Measurements from ENCODE around the gene PKD2L2. TPM values are rescaled to one million over a fixed set of nuclear protein-coding genes. Genes with fewer than 3 reads are reported as not detected.

Gene PKD2L2
- total RNA-seq (2012; rRNA removed) (not detected in 2 replicates), polyA plus RNA-seq (2012; rRNA removed) (not detected in 2 replicates), Bru-seq, nascent RNA (percentile 2 among the genes with signal in this experiment), BruChase-seq, experiment 1, labeled RNA remaining after a 6-hour chase (percentile 7 among the genes with signal in this experiment), BruChase-seq, experiment 2, labeled RNA remaining after a 2-hour chase (percentile 5 among the genes with signal in this experiment)
- polyA plus RNA-seq (2012; cell fraction: cytosol; rRNA removed): not detected in 2 replicates
- not detected in 2 replicates for polyA plus RNA-seq (2012; cell fraction: nucleus; rRNA removed; ENCODE audit: low replicate concordance)
- long read RNA-seq, partial matches to known transcripts: 0 of 2 reads
- long read RNA-seq, other reads (novel, unspliced or antisense): 2 of 2 reads

- CTCF ChIA-PET: interaction anchor here (1.0 to 1.1 kb wide), 2 partner anchors 9 to 12 kb away, joined by 3 to 4 read pairs; no protein-coding TSS in a partner anchor
Measured at GRCh38 chr5:137888863-137889759, at the start of gene PKD2L2. PKD2L2 (plus strand) TSS chr5:137889457; CDS start chr5:137889492, 35 bp downstream.

More at GRCh38 chr5:137888863-137889759, at the start of gene PKD2L2:
- ATAC-seq (ENCODE audit: low read depth) (peak; percentile 98), DNase-seq (peak; percentile 64)
- Histone ChIP-seq H3K9me3 (ENCODE audit: control insufficient read depth, insufficient read depth, low read length) (no peaks in the 10 kb centered on the region; the same call in 1 of the 2 replicates), H3K4me2 (ENCODE audit: low read depth, low read length) (peak within 1 kb of the TSS; percentile 63), H2BK20ac (ENCODE audit: low read depth, low read length) (no peak within 1 kb of the TSS), H3K4me1 (ENCODE audit: control insufficient read depth, insufficient read depth, low read length) (no peaks in the 10 kb centered on the region), H2AK9ac (replicated peaks; ENCODE audit: low read depth, low read length, poor library complexity) (peak within 1 kb of the TSS; percentile 89), H3K79me1 (ENCODE audit: low read depth in 1 of 2, low read length in 2 of 2) (no peaks in the 10 kb centered on the region), H3K14ac (replicated peaks; ENCODE audit: low read depth, low read length) (peak within 1 kb of the TSS; percentile 77; the same call in 1 of the 2 replicates), H3K4me3 (ENCODE audit: insufficient read depth, low read depth, low read length) (peak within 1 kb of the TSS; percentile 43), H3K27ac (ENCODE audit: insufficient read depth, low read length) (no peak within 1 kb of the TSS), H3K56ac (ENCODE audit: extremely low read depth, insufficient read depth, low read length) (no peak within 1 kb of the TSS), H3K36me3 (ENCODE audit: control insufficient read depth, insufficient read depth, low read length) (no peaks in the 10 kb centered on the region), H3K27me3 (ENCODE audit: control insufficient read depth, insufficient read depth, low read length) (no peaks in the 10 kb centered on the region; the same call in none of the 2 replicates), H2AFZ (replicated peaks; ENCODE audit: low read length, poor library complexity) (peak within 1 kb of the TSS; percentile 78), H3K4ac (ENCODE audit: low read depth, low read length) (peak within 1 kb of the TSS; percentile 69), H3K18ac (ENCODE audit: low read depth, low read length) (no peak within 1 kb of the TSS; the same call in 1 of the 2 replicates), H3K9me1 (ENCODE audit: insufficient read depth, low read length) (no peaks in the 10 kb centered on the region), H4K20me1 (ENCODE audit: insufficient read depth, low read length) (no peaks in the 10 kb centered on the region), H2BK120ac (ENCODE audit: low read depth, low read length) (no peak within 1 kb of the TSS), H3K23ac (ENCODE audit: low read depth, low read length) (no peak within 1 kb of the TSS), H2BK15ac (ENCODE audit: low read depth, low read length) (no peak within 1 kb of the TSS), H2AK5ac (ENCODE audit: low read depth, low read length) (no peak within 1 kb of the TSS), H4K91ac (ENCODE audit: insufficient read depth, low read depth, low read length) (no peak within 1 kb of the TSS; the same call in 1 of the 2 replicates), H4K5ac (ENCODE audit: low read depth, low read length) (peak within 1 kb of the TSS; percentile 25; the same call in 1 of the 2 replicates), H4K8ac (ENCODE audit: low read depth in 2 of 2, low read length in 2 of 2) (peak within 1 kb of the TSS; percentile 83 to 86), H3K9ac (ENCODE audit: low read depth, low read length) (peak within 1 kb of the TSS; percentile 44; the same call in 1 of the 2 replicates), H2BK5ac (ENCODE audit: low read depth, low read length, poor library complexity, severe bottlenecking) (no peak within 1 kb of the TSS)
- no peak for TF ChIP-seq NFE2L2 (IDR thresholded peaks at IDR 0.05; ENCODE audit: low read depth, low read length)
- no peak for TF ChIP-seq POLR2A (IDR thresholded peaks at IDR 0.05; ENCODE audit: low read depth, low read length)
- no peak for TF ChIP-seq BHLHE40 (IDR thresholded peaks at IDR 0.05; ENCODE audit: low read depth, low read length)
- TF ChIP-seq USF2 (IDR thresholded peaks at IDR 0.05; ENCODE audit: low read depth, low read length): no peak
- TF ChIP-seq SMC3 (IDR thresholded peaks at IDR 0.05; ENCODE audit: low read depth, low read length): no peak
- no peak for TF ChIP-seq MAZ (IDR thresholded peaks at IDR 0.05; ENCODE audit: borderline replicate concordance, low read depth, low read length)
- intact Hi-C loops (cut with micrococcal nuclease) (no loop called here), dilution Hi-C loops (cut with HindIII; ENCODE audit: low sequenced_read_pairs, unreplicated experiment) (no loop called here), in situ Hi-C loops (cut with MboI; ENCODE audit: low sequenced_read_pairs) (no loop called here)
- POLR2A ChIA-PET (ENCODE audit: unreplicated experiment): no interaction called here
- no TSS peak for BruUV-seq (replicated peaks)
- WGBS, 2 experiments (ENCODE audit: extremely low coverage in 2 of 2, insufficient read length in 1 of 2): 20% methylated on average over 1 of the region's 59 CpGs; no CpG with 5 or more reads in 1 of the 2 experiments

Data from IMR-90 (cell line).